HepG2 (cell line): Measurements from ENCODE around the gene TMEM117.

Experiments
- CHCHD3 ChIP-seq: sonication (generic); formaldehyde crosslinking; IDR thresholded peaks from 2 replicates; pipeline ENCODE4 v1.8.0; 2022; ENCODE audit warnings: mild to moderate bottlenecking, missing genetic modification reagents, moderate library complexity
- CTCF ChIP-seq: sonication (generic); formaldehyde crosslinking; IDR thresholded peaks from 2 replicates; pipeline ENCODE4 v1.5.0; 2020; ENCODE audit warnings: mild to moderate bottlenecking, missing genetic modification reagents, moderate library complexity
- ETV5 ChIP-seq: IDR thresholded peaks from 2 replicates; pipeline ENCODE4 v1.6.1; 2018; ENCODE audit warnings: missing biosample characterization, missing genetic modification reagents, inconsistent platforms, borderline replicate concordance
- EZH2 ChIP-seq: conservative IDR thresholded peaks from 2 replicates; pipeline ENCODE4 v1.6.1; 2012; ENCODE audit warnings: mild to moderate bottlenecking, low read depth, low read length, moderate library complexity
- FUBP1 ChIP-seq: sonication (generic); formaldehyde crosslinking; IDR thresholded peaks from 2 replicates; pipeline ENCODE4 v1.5.1; 2020; ENCODE audit warnings: missing genetic modification reagents, mild to moderate bottlenecking, borderline replicate concordance
- HHEX ChIP-seq: IDR thresholded peaks from 2 replicates; pipeline ENCODE4 v1.6.1; 2016; ENCODE audit warnings: control low read depth
- JUN ChIP-seq: sonication (generic); formaldehyde crosslinking; IDR thresholded peaks from 2 replicates; pipeline ENCODE4 v1.4.0; 2020; ENCODE audit warnings: mild to moderate bottlenecking, missing genetic modification reagents
- KDM4B ChIP-seq: sonication (generic); formaldehyde crosslinking; IDR thresholded peaks from 2 replicates; pipeline ENCODE4 v1.4.0; 2020; ENCODE audit warnings: missing genetic modification reagents
- MAX ChIP-seq: IDR thresholded peaks from 2 replicates; pipeline ENCODE4 v1.6.1; 2012; ENCODE audit warnings: inconsistent platforms
- MEIS2 ChIP-seq: sonication (generic); formaldehyde crosslinking; IDR thresholded peaks from 2 replicates; pipeline ENCODE4 v1.9.0; 2021; ENCODE audit warnings: mild to moderate bottlenecking, missing genetic modification reagents
- SALL2 ChIP-seq: sonication (generic); formaldehyde crosslinking; IDR thresholded peaks from 2 replicates; pipeline ENCODE4 v1.8.1; 2023; ENCODE audit warnings: mild to moderate bottlenecking, missing genetic modification reagents, inconsistent platforms
- ZNF251 ChIP-seq: sonication (generic); formaldehyde crosslinking; IDR thresholded peaks from 2 replicates; pipeline ENCODE4 v1.9.0; 2021; ENCODE audit warnings: mild to moderate bottlenecking, missing genetic modification reagents
- ZNF501 ChIP-seq: sonication (generic); formaldehyde crosslinking; IDR thresholded peaks from 2 replicates; pipeline ENCODE4 v1.5.1; 2020; ENCODE audit warnings: mild to moderate bottlenecking, moderate library complexity, missing genetic modification reagents
- ZNF512 ChIP-seq: sonication (generic); formaldehyde crosslinking; IDR thresholded peaks from 2 replicates; pipeline ENCODE4 v1.4.0; 2020; ENCODE audit warnings: mild to moderate bottlenecking, missing genetic modification reagents

- TF ChIP-seq EZH2 (no peak), KDM4B (no peak), HHEX (CRISPR knock-in tag) (no peak), CTCF (no peak), FUBP1 (no peak), MAX (no peak), ETV5 (no peak), ZNF501 (no peak), SALL2 (no peak), JUN (no peak), CHCHD3 (CRISPR knock-in tag) (no peak), MEIS2 (CRISPR knock-in tag) (no peak), ZNF251 (CRISPR knock-in tag) (no peak), ZNF512 (CRISPR knock-in tag) (no peak)
Observed at GRCh38 chr12:44206045-44206444, 370.2 kb downstream of the TMEM117 start.
